Body of pancreas (tissue), 4 donors: Measurements from ENCODE around the gene TCEA2.

Source experiments
- POLR2A ChIP-seq, 3 donors: fragments of 450-650 bp; IDR thresholded peaks; one replicate each; pipeline ENCODE4 v1.6.1; 2016; ENCODE audit warnings: antibody characterized with exemption in 3 of 3, mild to moderate bottlenecking in 2 of 3
- TF ChIP-seq, protein P1 (sequence below), 7 experiments: fragments of 450-650 bp in 4 of 7; fragments of 200-600 bp in 3 of 7; sonication (generic) in 3 of 7; IDR thresholded peaks; one replicate each; pipeline ENCODE4 v1.5.1; 2016 to 2019; ENCODE audit warnings: antibody characterized with exemption in 7 of 7

GRCh38 chr20:64069209-64069613 is 6.2 kb downstream of the TCEA2 start:
- TF ChIP-seq, protein P1, sequence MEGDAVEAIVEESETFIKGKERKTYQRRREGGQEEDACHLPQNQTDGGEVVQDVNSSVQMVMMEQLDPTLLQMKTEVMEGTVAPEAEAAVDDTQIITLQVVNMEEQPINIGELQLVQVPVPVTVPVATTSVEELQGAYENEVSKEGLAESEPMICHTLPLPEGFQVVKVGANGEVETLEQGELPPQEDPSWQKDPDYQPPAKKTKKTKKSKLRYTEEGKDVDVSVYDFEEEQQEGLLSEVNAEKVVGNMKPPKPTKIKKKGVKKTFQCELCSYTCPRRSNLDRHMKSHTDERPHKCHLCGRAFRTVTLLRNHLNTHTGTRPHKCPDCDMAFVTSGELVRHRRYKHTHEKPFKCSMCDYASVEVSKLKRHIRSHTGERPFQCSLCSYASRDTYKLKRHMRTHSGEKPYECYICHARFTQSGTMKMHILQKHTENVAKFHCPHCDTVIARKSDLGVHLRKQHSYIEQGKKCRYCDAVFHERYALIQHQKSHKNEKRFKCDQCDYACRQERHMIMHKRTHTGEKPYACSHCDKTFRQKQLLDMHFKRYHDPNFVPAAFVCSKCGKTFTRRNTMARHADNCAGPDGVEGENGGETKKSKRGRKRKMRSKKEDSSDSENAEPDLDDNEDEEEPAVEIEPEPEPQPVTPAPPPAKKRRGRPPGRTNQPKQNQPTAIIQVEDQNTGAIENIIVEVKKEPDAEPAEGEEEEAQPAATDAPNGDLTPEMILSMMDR (IDR thresholded peaks at IDR 0.05) = no peak
- no peak for TF ChIP-seq POLR2A (IDR thresholded peaks at IDR 0.05)
